Measurements from ENCODE around the gene LYPD6B. TPM values are rescaled to one million over a fixed set of nuclear protein-coding genes. Genes with fewer than 3 reads are reported as not detected.
"Not testable (repeated sequence)": the region's sequence is repeated elsewhere in the genome, so short reads cannot be mapped to it uniquely, and the experiment has no call there.

LYPD6B gene
- total RNA-seq, 1 donor from 2014 or later: not detected

DNA sequence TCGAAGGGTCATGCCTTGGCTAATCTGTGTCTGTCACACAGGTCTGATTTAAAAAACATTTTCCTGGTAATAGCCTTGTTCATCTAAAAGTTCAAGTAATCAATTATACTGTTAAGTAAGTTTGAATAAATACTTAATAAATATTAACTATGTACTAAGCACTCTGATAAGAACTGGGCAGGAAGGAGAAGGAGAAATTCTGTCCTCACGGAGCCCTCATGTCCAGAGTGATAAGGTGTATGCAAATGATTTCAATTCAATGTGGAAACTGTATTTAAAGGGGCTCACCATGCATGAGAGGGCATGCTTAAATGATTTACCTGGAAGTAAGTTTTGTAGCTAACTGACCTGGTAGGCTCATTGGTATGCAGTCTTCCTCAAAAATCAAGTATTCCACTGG, 197.9 kb downstream of the LYPD6B start:
- H3K27me3 ChIP-seq (ENCODE audit: low read depth): no peaks in the 10 kb centered on the region
- DNase-seq: no peak
- H3K36me3 ChIP-seq: no peaks in the 10 kb centered on the region
- intact Hi-C loops (cut with micrococcal nuclease): no loop called here
- no peaks in the 10 kb centered on the region for H3K9me3 ChIP-seq (replicated peaks)
- H3K4me3 ChIP-seq: no peak overlapping the region
- no peak overlapping the region for H3K27ac ChIP-seq (replicated peaks)
- no peaks in the 10 kb centered on the region for H3K4me1 ChIP-seq
- TF ChIP-seq, protein P1, sequence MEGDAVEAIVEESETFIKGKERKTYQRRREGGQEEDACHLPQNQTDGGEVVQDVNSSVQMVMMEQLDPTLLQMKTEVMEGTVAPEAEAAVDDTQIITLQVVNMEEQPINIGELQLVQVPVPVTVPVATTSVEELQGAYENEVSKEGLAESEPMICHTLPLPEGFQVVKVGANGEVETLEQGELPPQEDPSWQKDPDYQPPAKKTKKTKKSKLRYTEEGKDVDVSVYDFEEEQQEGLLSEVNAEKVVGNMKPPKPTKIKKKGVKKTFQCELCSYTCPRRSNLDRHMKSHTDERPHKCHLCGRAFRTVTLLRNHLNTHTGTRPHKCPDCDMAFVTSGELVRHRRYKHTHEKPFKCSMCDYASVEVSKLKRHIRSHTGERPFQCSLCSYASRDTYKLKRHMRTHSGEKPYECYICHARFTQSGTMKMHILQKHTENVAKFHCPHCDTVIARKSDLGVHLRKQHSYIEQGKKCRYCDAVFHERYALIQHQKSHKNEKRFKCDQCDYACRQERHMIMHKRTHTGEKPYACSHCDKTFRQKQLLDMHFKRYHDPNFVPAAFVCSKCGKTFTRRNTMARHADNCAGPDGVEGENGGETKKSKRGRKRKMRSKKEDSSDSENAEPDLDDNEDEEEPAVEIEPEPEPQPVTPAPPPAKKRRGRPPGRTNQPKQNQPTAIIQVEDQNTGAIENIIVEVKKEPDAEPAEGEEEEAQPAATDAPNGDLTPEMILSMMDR (IDR thresholded peaks at IDR 0.05; ENCODE audit: borderline replicate concordance): no peak

DNA sequence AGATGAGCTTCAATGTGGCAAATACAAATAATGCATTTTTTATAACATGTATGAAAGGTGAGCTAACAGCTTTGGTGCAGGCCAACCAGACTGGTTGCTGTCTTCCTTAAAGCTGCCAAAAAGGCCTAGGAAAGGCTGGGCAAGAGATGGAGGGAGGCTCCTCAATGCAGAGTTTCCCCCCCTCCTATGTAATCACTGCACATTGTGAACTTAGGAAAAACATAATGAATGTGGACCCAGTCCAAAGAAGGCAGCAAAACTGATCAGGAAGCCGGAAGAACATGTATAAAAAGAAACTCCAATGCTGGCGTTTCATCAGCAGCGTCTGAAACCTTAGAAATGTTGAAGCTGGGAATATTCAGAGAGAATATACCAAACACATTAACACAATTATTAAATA, 207.7 kb downstream of the LYPD6B start:
- H3K27me3 ChIP-seq (ENCODE audit: low read depth): no peaks in the 10 kb centered on the region
- peaks cover 2% of the 10 kb centered on the region for H3K9me3 ChIP-seq (replicated peaks)
- no peak for DNase-seq
- intact Hi-C loops (cut with micrococcal nuclease): no loop called here
- H3K4me3 ChIP-seq: no peak overlapping the region
- no peaks in the 10 kb centered on the region for H3K4me1 ChIP-seq
- H3K36me3 ChIP-seq: no peaks in the 10 kb centered on the region
- no peak overlapping the region for H3K27ac ChIP-seq (replicated peaks)
- TF ChIP-seq, protein P1 (IDR thresholded peaks at IDR 0.05; ENCODE audit: borderline replicate concordance): no peak

DNA sequence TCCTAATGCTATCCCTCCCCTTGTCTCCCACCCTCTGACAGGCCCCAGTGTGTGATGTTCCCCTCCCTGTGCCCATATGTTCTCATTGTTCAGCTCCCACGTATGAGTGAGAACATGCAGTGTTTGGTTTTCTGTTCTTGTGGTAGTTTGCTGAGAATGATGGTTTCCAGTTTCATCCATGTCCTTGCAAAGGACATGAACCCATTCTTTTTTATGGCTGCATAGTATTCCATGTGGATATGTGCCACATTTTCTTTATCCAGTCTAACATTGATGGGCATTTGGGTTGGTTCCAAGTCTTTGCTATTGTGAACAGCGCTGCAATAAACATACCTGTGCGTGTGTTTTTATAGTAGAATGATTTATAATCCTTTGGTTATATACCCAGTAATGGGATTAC, 212.9 kb downstream of the LYPD6B start:
- H3K4me3 ChIP-seq; H3K36me3 ChIP-seq; H3K27ac ChIP-seq (replicated peaks); H3K4me1 ChIP-seq; H3K27me3 ChIP-seq (ENCODE audit: low read depth); DNase-seq; intact Hi-C loops (cut with micrococcal nuclease): not testable (repeated sequence)
- peaks cover 47% of the 10 kb centered on the region for H3K9me3 ChIP-seq (replicated peaks)

GRCh38 chr2:149256877-149257276, 218.4 kb downstream of the LYPD6B start:
- H3K36me3 ChIP-seq; H3K4me1 ChIP-seq; intact Hi-C loops (cut with micrococcal nuclease); H3K4me3 ChIP-seq; DNase-seq; H3K27ac ChIP-seq (replicated peaks): not testable (repeated sequence)
- H3K27me3 ChIP-seq (ENCODE audit: low read depth): peaks cover 18% of the 10 kb centered on the region
- H3K9me3 ChIP-seq (replicated peaks): peaks cover 38% of the 10 kb centered on the region

GRCh38 chr2:149258531-149258930, 220.0 kb downstream of the LYPD6B start:
- DNase-seq: no peak
- peaks cover 18% of the 10 kb centered on the region for H3K27me3 ChIP-seq (ENCODE audit: low read depth)
- no peaks in the 10 kb centered on the region for H3K4me1 ChIP-seq
- no peak overlapping the region for H3K27ac ChIP-seq (replicated peaks)
- peaks cover 27% of the 10 kb centered on the region for H3K9me3 ChIP-seq (replicated peaks)
- no peak overlapping the region for H3K4me3 ChIP-seq
- intact Hi-C loops (cut with micrococcal nuclease): no loop called here
- TF ChIP-seq, protein P1 (IDR thresholded peaks at IDR 0.05; ENCODE audit: borderline replicate concordance): no peak
- H3K36me3 ChIP-seq: no peaks in the 10 kb centered on the region

DNA sequence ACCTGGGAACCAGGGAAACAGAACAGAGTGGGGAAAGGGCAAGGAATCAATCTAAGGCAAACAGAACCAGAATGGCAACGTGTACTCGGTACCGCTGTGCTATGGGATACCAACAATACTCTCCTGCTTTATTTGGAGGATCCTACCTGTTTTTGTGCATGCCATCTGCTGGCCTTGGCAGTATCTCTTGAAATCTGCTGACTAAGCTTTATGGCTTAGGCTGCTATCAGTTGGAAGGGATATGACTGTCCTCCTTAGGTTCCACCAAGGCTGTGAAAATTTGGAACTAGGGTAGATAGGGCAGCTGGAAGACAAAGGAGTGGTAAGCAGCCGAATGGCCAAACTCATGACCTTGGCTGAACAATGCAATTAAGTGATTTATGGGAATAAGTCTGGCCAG, 220.6 kb downstream of the LYPD6B start:
- Histone ChIP-seq H3K27ac (replicated peaks) (no peak overlapping the region), H3K27me3 (ENCODE audit: low read depth) (peaks cover 18% of the 10 kb centered on the region), H3K4me1 (no peaks in the 10 kb centered on the region), H3K9me3 (replicated peaks) (peaks cover 24% of the 10 kb centered on the region), H3K4me3 (no peak overlapping the region), H3K36me3 (no peaks in the 10 kb centered on the region)
- intact Hi-C loops (cut with micrococcal nuclease): no loop called here
- DNase-seq: no peak
- TF ChIP-seq, protein P1 (IDR thresholded peaks at IDR 0.05; ENCODE audit: borderline replicate concordance): no peak

DNA sequence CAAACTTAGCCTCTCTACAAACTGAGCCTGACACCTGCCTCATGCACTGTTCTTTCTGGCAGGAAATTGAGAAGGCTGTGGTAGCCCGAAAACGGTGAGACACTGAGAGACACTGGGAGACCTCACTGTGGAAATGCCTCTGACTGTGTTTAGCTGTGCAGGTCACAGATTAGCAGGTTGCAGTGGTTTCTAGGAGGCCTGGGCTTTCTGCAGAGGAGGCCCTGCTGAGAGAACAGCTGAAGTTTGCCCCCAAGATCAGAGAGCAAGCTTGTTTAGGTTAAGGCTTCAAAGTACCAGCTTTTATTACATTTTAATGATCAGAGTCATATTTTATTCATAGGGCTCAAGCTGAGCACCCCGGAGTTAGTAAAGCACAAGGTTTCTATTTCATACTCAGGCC, 223.2 kb downstream of the LYPD6B start:
- no peak overlapping the region for H3K4me3 ChIP-seq
- no peak for DNase-seq
- H3K27ac ChIP-seq (replicated peaks): no peak overlapping the region
- no peaks in the 10 kb centered on the region for H3K9me3 ChIP-seq (replicated peaks)
- intact Hi-C loops (cut with micrococcal nuclease): no loop called here
- peaks cover 18% of the 10 kb centered on the region for H3K27me3 ChIP-seq (ENCODE audit: low read depth)
- no peaks in the 10 kb centered on the region for H3K36me3 ChIP-seq
- TF ChIP-seq, protein P1 (IDR thresholded peaks at IDR 0.05; ENCODE audit: borderline replicate concordance): no peak
- no peaks in the 10 kb centered on the region for H3K4me1 ChIP-seq

Data from left ventricle myocardium inferior (tissue), 1 donor.